ENCODE results near the gene CLMP.

Gene CLMP

DNA sequence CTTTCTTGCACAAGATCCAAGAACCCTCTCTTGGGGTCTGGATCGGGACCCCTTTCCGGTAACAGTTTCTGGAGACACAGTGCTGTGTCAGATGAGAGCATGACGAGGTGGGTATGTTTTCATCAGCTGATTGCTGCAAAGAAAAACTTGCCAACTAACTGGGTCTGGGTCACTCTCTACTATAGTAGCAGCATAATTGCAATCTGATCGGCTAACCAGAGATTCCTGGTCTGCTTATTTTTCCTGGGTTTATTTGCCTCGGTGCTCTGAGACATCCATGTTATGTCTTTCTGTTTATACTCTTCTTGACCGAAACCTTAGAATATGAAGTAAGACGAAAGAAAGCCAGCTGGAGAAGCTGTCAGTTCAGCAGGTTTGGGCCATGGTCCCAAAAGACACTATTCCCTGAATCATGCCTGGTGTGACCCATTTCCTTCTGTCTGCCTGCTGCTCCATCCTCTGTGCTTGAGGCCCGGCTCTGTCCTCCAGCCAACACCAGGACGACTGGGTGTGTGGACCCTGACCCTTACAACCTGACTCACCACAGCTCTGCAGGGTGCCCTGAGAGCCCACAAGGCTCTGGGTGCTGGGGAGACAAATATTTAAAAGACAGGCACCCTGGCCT, 24.1 kb upstream of the CLMP start:
- in situ Hi-C loops (cut with MboI; ENCODE audit: low sequenced_read_pairs, unreplicated experiment): no loop called here
- no peak for TF ChIP-seq CTCF (IDR thresholded peaks at IDR 0.05; ENCODE audit: borderline replicate concordance, control extremely low read depth, extremely low read depth, insufficient read depth, missing control alignments)
- DNase-seq (ENCODE audit: low spot score): no peak

GRCh38 chr11:123218451-123218850, 23.4 kb upstream of the CLMP start:
- DNase-seq (ENCODE audit: low spot score): no peak
- no peak for TF ChIP-seq CTCF (IDR thresholded peaks at IDR 0.05; ENCODE audit: borderline replicate concordance, control extremely low read depth, extremely low read depth, insufficient read depth, missing control alignments)
- in situ Hi-C loops (cut with MboI; ENCODE audit: low sequenced_read_pairs, unreplicated experiment): no loop called here

DNA sequence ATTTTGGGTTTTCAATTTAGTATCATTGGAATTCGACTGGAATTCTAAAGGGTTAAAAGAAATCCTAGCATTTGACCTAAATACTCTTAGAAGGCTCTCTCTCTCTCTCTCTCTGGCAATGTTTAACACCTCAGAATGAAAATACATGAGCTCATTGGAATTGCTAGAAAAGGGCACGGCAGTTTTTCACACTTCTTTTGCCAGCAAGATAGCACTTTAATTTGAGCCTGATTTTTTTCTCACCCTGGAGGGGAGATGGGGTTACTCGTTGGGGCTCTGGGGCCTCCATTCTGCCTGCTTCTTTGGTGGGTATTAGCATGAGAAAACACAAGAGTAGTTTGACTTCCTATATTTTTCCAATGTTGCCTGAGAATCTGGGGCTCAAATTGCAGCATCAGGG, 22.8 kb upstream of the CLMP start:
- no peak for TF ChIP-seq CTCF (IDR thresholded peaks at IDR 0.05; ENCODE audit: borderline replicate concordance, control extremely low read depth, extremely low read depth, insufficient read depth, missing control alignments)
- DNase-seq (ENCODE audit: low spot score): no peak
- in situ Hi-C loops (cut with MboI; ENCODE audit: low sequenced_read_pairs, unreplicated experiment): no loop called here

GRCh38 chr11:123216249-123216648, 21.2 kb upstream of the CLMP start:
- no peak for DNase-seq (ENCODE audit: low spot score)
- in situ Hi-C loops (cut with MboI; ENCODE audit: low sequenced_read_pairs, unreplicated experiment): no loop called here
- TF ChIP-seq CTCF (IDR thresholded peaks at IDR 0.05; ENCODE audit: borderline replicate concordance, control extremely low read depth, extremely low read depth, insufficient read depth, missing control alignments): no peak

DNA sequence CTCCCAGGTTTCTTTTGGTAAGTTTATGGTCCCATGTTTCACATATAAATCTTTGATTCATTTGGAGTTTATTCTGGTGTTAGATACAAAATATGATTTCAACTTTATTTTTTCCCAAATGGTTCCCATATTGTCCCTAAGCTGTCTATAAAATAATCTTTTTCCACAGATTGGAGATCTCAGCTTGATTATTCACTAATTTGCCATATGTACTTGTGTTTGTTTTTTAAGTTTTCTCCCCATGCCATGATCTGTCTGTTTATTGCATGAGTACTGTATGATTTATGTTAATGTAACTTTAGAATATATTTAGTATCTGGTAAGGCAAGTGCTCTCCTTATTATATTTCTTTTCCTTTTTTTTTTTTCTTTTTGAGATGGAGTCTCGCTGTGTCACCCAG, 19.9 kb upstream of the CLMP start:
- in situ Hi-C loops (cut with MboI; ENCODE audit: low sequenced_read_pairs, unreplicated experiment): no loop called here

GRCh38 chr11:123214396-123214795, 19.3 kb upstream of the CLMP start:
- DNase-seq (ENCODE audit: low spot score): no peak
- in situ Hi-C loops (cut with MboI; ENCODE audit: low sequenced_read_pairs, unreplicated experiment): no loop called here

More for the DNA sequence above, 19.9 kb upstream of the CLMP start:
- no peak for DNase-seq (ENCODE audit: low spot score)
- no peak for TF ChIP-seq CTCF (IDR thresholded peaks at IDR 0.05; ENCODE audit: borderline replicate concordance, control extremely low read depth, extremely low read depth, insufficient read depth, missing control alignments)

More at GRCh38 chr11:123214396-123214795, 19.3 kb upstream of the CLMP start:
- no peak for TF ChIP-seq CTCF (IDR thresholded peaks at IDR 0.05; ENCODE audit: borderline replicate concordance, control extremely low read depth, extremely low read depth, insufficient read depth, missing control alignments)
